MM.1S (cell line): ENCODE data around the gene CBFA2T2.

Experiments used
- CTCF ChIP-seq: fragments of 300-600 bp; sonication (generic); IDR thresholded peaks from 2 replicates; pipeline ENCODE4 v1.5.1; 2016; ENCODE audit warnings: antibody characterized with exemption, low read length, mixed read lengths
- EZH2 ChIP-seq: fragments of 300-600 bp; sonication (generic); optimal IDR thresholded peaks from 2 replicates; pipeline ENCODE3; 2017; ENCODE audit warnings: low read depth, mild to moderate bottlenecking, antibody characterized with exemption, low read length, mixed read lengths

GRCh38 chr20:33640287-33640686, 150.4 kb downstream of the CBFA2T2 start:
- TF ChIP-seq CTCF (no peak), EZH2 (no peak)
